SK-N-MC (cell line): ENCODE data around the gene NMB.

Experiments
- EZH2 ChIP-seq: fragments of 200-600 bp; sonication (generic); IDR thresholded peaks from one replicate; pipeline ENCODE4 v1.6.1; 2017; ENCODE audit warnings: antibody characterized with exemption
- FOXP2 ChIP-seq: optimal IDR thresholded peaks from 2 replicates; pipeline ENCODE3; 2011; ENCODE audit warnings: mild to moderate bottlenecking, moderate library complexity; ENCODE audit not compliant: insufficient read depth; ENCODE audit errors: extremely low read length, control extremely low read depth
- POLR2AphosphoS5 ChIP-seq: IDR thresholded peaks from 2 replicates; pipeline ENCODE4 v1.6.1; 2012; ENCODE audit warnings: mild to moderate bottlenecking, low read depth, low read length, borderline replicate concordance

- no peak for TF ChIP-seq FOXP2
- no peak for TF ChIP-seq EZH2
- no peak for TF ChIP-seq POLR2AphosphoS5
Observed at GRCh38 chr15:84689858-84690257, 31.9 kb upstream of the NMB start.
